Measurements from ENCODE around the gene HTT. TPM values are rescaled to one million over a fixed set of nuclear protein-coding genes. Genes with fewer than 3 reads are reported as not detected.

Gene HTT
- total and polyA plus RNA-seq, 2 of the 13 experiments (the other 11 are each of a cell fraction or from before 2014, with no cell fraction given), result 17.5 to 19.5 TPM

GRCh38 chr4:3179126-3179706, 104.7 kb downstream of the HTT start (continued):
- no peak for TF ChIP-seq GMEB1 (CRISPR knock-in tag; IDR thresholded peaks at IDR 0.05; ENCODE audit: borderline replicate concordance)
- no peak for TF ChIP-seq REXO4 (CRISPR knock-in tag; IDR thresholded peaks at IDR 0.05; ENCODE audit: borderline replicate concordance)
- TF ChIP-seq ZNF790 (CRISPR knock-in tag; IDR thresholded peaks at IDR 0.05; ENCODE audit: borderline replicate concordance), result no peak
- TF ChIP-seq ZNF362 (CRISPR knock-in tag; IDR thresholded peaks at IDR 0.05; ENCODE audit: borderline replicate concordance), result no peak
- no peak for TF ChIP-seq ZNF784 (CRISPR knock-in tag; IDR thresholded peaks at IDR 0.05; ENCODE audit: borderline replicate concordance)
- TF ChIP-seq SCMH1 (CRISPR knock-in tag; IDR thresholded peaks at IDR 0.05; ENCODE audit: borderline replicate concordance), result no peak
- no peak for TF ChIP-seq ZNF513 (CRISPR knock-in tag; conservative IDR thresholded peaks at IDR 0.05)
- no peak for TF ChIP-seq ZFP62 (CRISPR knock-in tag; IDR thresholded peaks at IDR 0.05)
- TF ChIP-seq ZNF33A (CRISPR knock-in tag; IDR thresholded peaks at IDR 0.05; ENCODE audit: borderline replicate concordance), result no peak
- TF ChIP-seq SALL1 (CRISPR knock-in tag; IDR thresholded peaks at IDR 0.05), result peak; percentile 68
- no peak for TF ChIP-seq ZNF768 (CRISPR knock-in tag; IDR thresholded peaks at IDR 0.05)
- TF ChIP-seq ZBTB33 (CRISPR knock-in tag; IDR thresholded peaks at IDR 0.05), result no peak
- TF ChIP-seq ZNF792 (CRISPR knock-in tag; IDR thresholded peaks at IDR 0.05), result no peak
- no peak for TF ChIP-seq CBX2 (IDR thresholded peaks at IDR 0.05; ENCODE audit: low read depth, low read length)
- TF ChIP-seq CBX2 (CRISPR knock-in tag; IDR thresholded peaks at IDR 0.05; ENCODE audit: low read depth), result no peak
- TF ChIP-seq RELA (CRISPR knock-in tag; IDR thresholded peaks at IDR 0.05), result no peak
- TF ChIP-seq ZFY (CRISPR knock-in tag; IDR thresholded peaks at IDR 0.05), result no peak
- TF ChIP-seq FOSL2 (CRISPR knock-in tag; IDR thresholded peaks at IDR 0.05), result peak; percentile 2; the same call in 1 of the 2 replicates
- no peak for TF ChIP-seq ZNF496 (CRISPR knock-in tag; IDR thresholded peaks at IDR 0.05; ENCODE audit: insufficient replicate concordance)
- no peak for TF ChIP-seq ZNF615 (CRISPR knock-in tag; IDR thresholded peaks at IDR 0.05; ENCODE audit: borderline replicate concordance)
- TF ChIP-seq ZNF225 (CRISPR knock-in tag; IDR thresholded peaks at IDR 0.05), result no peak
- peak; percentile 71; the same call in 1 of the 2 replicates for TF ChIP-seq ZNF414 (CRISPR knock-in tag; IDR thresholded peaks at IDR 0.05)
- TF ChIP-seq HOXA7 (CRISPR knock-in tag; IDR thresholded peaks at IDR 0.05), result no peak

Measured in HepG2 (cell line).